Osteocyte (in vitro differentiated cells): Measurements from ENCODE around the gene GGT6. TPM values are rescaled to one million over a fixed set of nuclear protein-coding genes. Genes with fewer than 3 reads are reported as not detected.
"Not testable (repeated sequence)": the region's sequence is repeated elsewhere in the genome, so short reads cannot be mapped to it uniquely, and the experiment has no call there.

Experiments used
- DNase-seq: peaks from one replicate; pipeline ENCODE4 v3.0.0; 2021; ENCODE audit warnings: mixed read lengths; ENCODE audit not compliant: unreplicated experiment; ENCODE audit errors: extremely low spot score
- H3K27ac Mint-ChIP-seq: one replicate; pipeline ENCODE4 v1.8.0; 2021; ENCODE audit warnings: mild to moderate bottlenecking, mixed read lengths; ENCODE audit not compliant: unreplicated experiment
- H3K27me3 Mint-ChIP-seq: one replicate; pipeline ENCODE4 v1.8.0; 2021; ENCODE audit warnings: mixed read lengths; ENCODE audit not compliant: unreplicated experiment
- H3K36me3 Mint-ChIP-seq: one replicate; pipeline ENCODE4 v1.8.0; 2021; ENCODE audit warnings: mixed read lengths; ENCODE audit not compliant: unreplicated experiment
- H3K4me1 Mint-ChIP-seq: one replicate; pipeline ENCODE4 v1.8.0; 2021; ENCODE audit warnings: mixed read lengths; ENCODE audit not compliant: unreplicated experiment
- H3K4me3 Mint-ChIP-seq: one replicate; pipeline ENCODE4 v1.8.0; 2021; ENCODE audit warnings: mild to moderate bottlenecking, moderate library complexity, mixed read lengths; ENCODE audit not compliant: unreplicated experiment
- H3K9me3 Mint-ChIP-seq: one replicate; pipeline ENCODE4 v1.8.0; 2021; ENCODE audit warnings: mixed read lengths; ENCODE audit not compliant: unreplicated experiment
- CTCF ChIP-seq: fragments of 200-600 bp; sonication (generic); IDR thresholded peaks from 2 replicates; pipeline ENCODE4 v1.5.0; 2021; ENCODE audit warnings: antibody characterized with exemption, mild to moderate bottlenecking, moderate library complexity
- total RNA-seq: library from RNA; stranded (reverse); gene quantifications from 2 replicates; pipeline ENCODE4 v1.2.1, GENCODE V29; 2021

The GGT6 gene
- total RNA-seq, 1 donor from 2014 or later, result not detected

- TF ChIP-seq CTCF, result peak; percentile 18
- H3K4me3 Mint-ChIP-seq, result no peak overlapping the region
- peaks cover 19% of the 10 kb centered on the region for H3K27me3 Mint-ChIP-seq
- H3K36me3 Mint-ChIP-seq, result no peaks in the 10 kb centered on the region
- peak; percentile 89 for DNase-seq
- H3K4me1 Mint-ChIP-seq, result peaks cover 50% of the 10 kb centered on the region
- H3K9me3 Mint-ChIP-seq, result no peaks in the 10 kb centered on the region
- peak overlapping the region; percentile 77 for H3K27ac Mint-ChIP-seq
Measured at GRCh38 chr17:4605826-4606225, 45.4 kb upstream of the GGT6 start.

GRCh38 chr17:4604736-4605135 is 44.4 kb upstream of the GGT6 start:
- not testable (repeated sequence) for H3K36me3 Mint-ChIP-seq, DNase-seq, H3K4me3 Mint-ChIP-seq, H3K9me3 Mint-ChIP-seq
- Mint-ChIP-seq H3K27ac (peak overlapping the region; percentile 77), H3K4me1 (peaks cover 61% of the 10 kb centered on the region), H3K27me3 (peaks cover 13% of the 10 kb centered on the region)

- Mint-ChIP-seq H3K4me1 (peaks cover 66% of the 10 kb centered on the region), H3K27me3 (peaks cover 13% of the 10 kb centered on the region), H3K36me3 (no peaks in the 10 kb centered on the region), H3K27ac (peak overlapping the region; percentile 77), H3K4me3 (peak overlapping the region; percentile 3), H3K9me3 (no peaks in the 10 kb centered on the region)
- peak; percentile 91 for DNase-seq
- no peak for TF ChIP-seq CTCF
Measured at GRCh38 chr17:4604111-4604644, 43.8 kb upstream of the GGT6 start.

- no peak overlapping the region for H3K4me3 Mint-ChIP-seq
- peaks cover 51% of the 10 kb centered on the region for H3K4me1 Mint-ChIP-seq
- no peak for TF ChIP-seq CTCF
- no peak for DNase-seq
- H3K36me3 Mint-ChIP-seq, result peaks cover 2% of the 10 kb centered on the region
- peaks cover 17% of the 10 kb centered on the region for H3K27me3 Mint-ChIP-seq
- no peak overlapping the region for H3K27ac Mint-ChIP-seq
- no peaks in the 10 kb centered on the region for H3K9me3 Mint-ChIP-seq
Measured at GRCh38 chr17:4602041-4602440, 41.7 kb upstream of the GGT6 start.

GRCh38 chr17:4601326-4601725 is 40.9 kb upstream of the GGT6 start:
- no peak for TF ChIP-seq CTCF
- H3K4me3 Mint-ChIP-seq, result no peak overlapping the region
- no peak overlapping the region for H3K27ac Mint-ChIP-seq

GRCh38 chr17:4600563-4600962 is 40.2 kb upstream of the GGT6 start:
- no peak for TF ChIP-seq CTCF
- H3K27me3 Mint-ChIP-seq, result peaks cover 17% of the 10 kb centered on the region
- H3K4me1 Mint-ChIP-seq, result peaks cover 44% of the 10 kb centered on the region
- H3K9me3 Mint-ChIP-seq, result no peaks in the 10 kb centered on the region
- H3K36me3 Mint-ChIP-seq, result peaks cover 2% of the 10 kb centered on the region
- H3K27ac Mint-ChIP-seq, result no peak overlapping the region
- DNase-seq, result no peak
- H3K4me3 Mint-ChIP-seq, result no peak overlapping the region

More at GRCh38 chr17:4601326-4601725, 40.9 kb upstream of the GGT6 start:
- Mint-ChIP-seq H3K27me3 (peaks cover 17% of the 10 kb centered on the region), H3K4me1 (peaks cover 48% of the 10 kb centered on the region), H3K36me3 (peaks cover 2% of the 10 kb centered on the region), H3K9me3 (no peaks in the 10 kb centered on the region)
- DNase-seq, result no peak
